SJSA1 (cell line): Measurements from ENCODE around the gene TRERF1. TPM values are rescaled to one million over a fixed set of nuclear protein-coding genes. Genes with fewer than 3 reads are reported as not detected.
"Not testable (repeated sequence)": the region's sequence is repeated elsewhere in the genome, so short reads cannot be mapped to it uniquely, and the experiment has no call there.

Source experiments
- DNase-seq, 2 experiments: peaks; one replicate each; pipeline ENCODE4 v3.0.0-alpha.2; 2015 to 2020; ENCODE audit warnings: low spot score in 2 of 2, low read depth in 1 of 2
- H3K27ac ChIP-seq: fragments of 250-450 bp; sonication (Bioruptor Pico); 2 replicates; pipeline ENCODE4 v1.5.1; 2020; ENCODE audit warnings: mild to moderate bottlenecking, moderate library complexity
- H3K27me3 ChIP-seq: fragments of 250-450 bp; sonication (Bioruptor Pico); replicated peaks from 2 replicates; pipeline ENCODE4 v1.5.1; 2020; ENCODE audit warnings: mild to moderate bottlenecking, moderate library complexity
- H3K36me3 ChIP-seq: fragments of 250-450 bp; sonication (Bioruptor Pico); 2 replicates; pipeline ENCODE4 v1.5.1; 2020; ENCODE audit warnings: mild to moderate bottlenecking
- H3K4me1 ChIP-seq: fragments of 250-450 bp; sonication (Bioruptor Pico); replicated peaks from 2 replicates; pipeline ENCODE4 v1.6.1; 2021; ENCODE audit warnings: mild to moderate bottlenecking
- H3K4me3 ChIP-seq: fragments of 250-450 bp; sonication (Bioruptor Pico); 2 replicates; pipeline ENCODE4 v1.5.1; 2020; ENCODE audit warnings: mild to moderate bottlenecking
- H3K9me3 ChIP-seq: fragments of 250-450 bp; sonication (Bioruptor Pico); replicated peaks from 2 replicates; pipeline ENCODE4 v1.5.1; 2020; ENCODE audit warnings: mild to moderate bottlenecking
- total RNA-seq: library from RNA; depleted of rRNA; stranded (reverse); fragments of >200 nt; shearing (Covaris generic); gene quantifications from 2 replicates; pipeline ENCODE4 v1.2.3, GENCODE V29; 2014

TRERF1 gene
- total RNA-seq, 1 experiment from 2014 or later: 3.6 TPM

- H3K4me3 ChIP-seq, H3K9me3 ChIP-seq, DNase-seq, H3K27ac ChIP-seq, H3K36me3 ChIP-seq, H3K27me3 ChIP-seq: not testable (repeated sequence)
- peaks cover 22% of the 10 kb centered on the region for H3K4me1 ChIP-seq
Observed at GRCh38 chr6:42445955-42446354, 5.8 kb downstream of the TRERF1 start.

GRCh38 chr6:42443312-42444060, 8.2 kb downstream of the TRERF1 start:
- no peaks in the 10 kb centered on the region for H3K9me3 ChIP-seq
- H3K27me3 ChIP-seq: no peaks in the 10 kb centered on the region
- H3K4me3 ChIP-seq: no peak overlapping the region
- DNase-seq: no peak
- no peaks in the 10 kb centered on the region for H3K36me3 ChIP-seq
- peaks cover 11% of the 10 kb centered on the region for H3K4me1 ChIP-seq
- no peak overlapping the region for H3K27ac ChIP-seq

DNA sequence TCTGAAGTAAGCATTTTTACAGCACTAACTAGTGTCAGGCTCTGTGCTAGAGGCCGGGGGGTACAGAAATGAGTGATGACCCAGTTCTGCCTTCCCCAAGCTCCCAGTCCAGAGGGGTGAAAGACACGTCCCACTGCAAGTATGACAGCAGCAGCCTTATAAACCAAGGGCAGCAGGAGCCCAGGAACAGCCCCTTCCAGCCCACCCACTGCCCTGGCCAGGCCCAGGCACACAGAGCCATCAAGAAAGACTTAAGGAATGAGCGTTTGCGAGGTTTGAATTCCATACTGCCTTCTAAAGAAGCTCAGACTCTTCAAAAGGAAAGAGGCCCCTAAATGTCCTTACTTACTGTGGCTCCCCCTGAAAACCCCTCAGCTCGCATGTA, 10.0 kb downstream of the TRERF1 start:
- H3K27ac ChIP-seq: peak overlapping the region; percentile 15; the same call in 1 of the 2 replicates
- DNase-seq: no peak

DNA sequence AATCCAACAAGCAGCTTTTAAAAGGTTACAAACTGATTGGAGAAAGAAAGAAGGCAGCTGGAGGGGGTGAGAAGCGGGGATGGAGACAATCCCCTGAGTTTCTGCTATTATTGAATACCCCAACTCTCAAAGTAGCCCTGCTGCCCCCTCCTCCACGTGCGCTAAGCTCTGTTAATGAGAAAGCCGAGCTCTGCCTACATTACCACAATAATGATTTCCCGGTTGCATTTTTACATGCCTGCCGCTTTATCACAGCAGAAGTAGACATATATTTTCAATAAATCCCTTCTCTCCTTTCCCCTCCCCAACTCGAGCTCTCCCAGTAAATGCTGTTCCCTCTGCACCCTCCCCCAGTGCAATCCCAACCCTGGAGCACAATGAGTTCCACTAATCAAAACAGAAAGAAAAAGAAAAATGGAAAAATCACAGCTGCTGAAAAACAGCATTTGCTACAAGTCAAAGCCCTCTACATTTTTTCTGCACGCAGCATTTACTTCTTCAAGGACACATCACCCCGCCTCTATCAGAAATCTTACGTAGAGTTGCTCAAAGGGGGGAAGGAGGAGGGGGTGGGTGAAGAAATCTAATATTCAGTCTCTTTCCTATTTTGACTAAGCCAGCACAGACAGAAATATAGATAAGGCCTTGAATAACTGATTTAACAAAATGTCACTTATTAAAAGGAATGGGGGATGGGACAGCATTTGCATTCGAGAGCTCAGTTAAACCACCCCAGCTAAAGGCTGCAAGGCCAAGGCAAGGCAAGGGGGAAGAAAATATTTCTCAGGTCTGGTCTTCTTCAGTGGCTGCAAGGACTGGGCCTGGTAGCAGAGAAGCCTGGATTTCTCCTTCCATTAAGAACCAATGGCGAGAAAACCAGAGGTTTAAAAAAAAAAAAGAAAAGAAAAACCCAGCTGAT, 10.7 kb downstream of the TRERF1 start:
- H3K27me3 ChIP-seq: no peaks in the 10 kb centered on the region
- no peak overlapping the region for H3K4me3 ChIP-seq
- H3K9me3 ChIP-seq: no peaks in the 10 kb centered on the region
- H3K36me3 ChIP-seq: no peaks in the 10 kb centered on the region
- peaks cover 11% of the 10 kb centered on the region for H3K4me1 ChIP-seq
- DNase-seq: no peak
- no peak overlapping the region for H3K27ac ChIP-seq

More for the DNA sequence above, 10.0 kb downstream of the TRERF1 start:
- Histone ChIP-seq H3K27me3 (no peaks in the 10 kb centered on the region), H3K9me3 (no peaks in the 10 kb centered on the region), H3K36me3 (no peaks in the 10 kb centered on the region), H3K4me1 (peaks cover 11% of the 10 kb centered on the region), H3K4me3 (no peak overlapping the region)

GRCh38 chr6:42440027-42440426, 11.7 kb downstream of the TRERF1 start:
- no peak for DNase-seq
- Histone ChIP-seq H3K27ac (no peak overlapping the region), H3K36me3 (no peaks in the 10 kb centered on the region), H3K9me3 (no peaks in the 10 kb centered on the region), H3K4me3 (no peak overlapping the region), H3K27me3 (no peaks in the 10 kb centered on the region), H3K4me1 (peaks cover 11% of the 10 kb centered on the region)

DNA sequence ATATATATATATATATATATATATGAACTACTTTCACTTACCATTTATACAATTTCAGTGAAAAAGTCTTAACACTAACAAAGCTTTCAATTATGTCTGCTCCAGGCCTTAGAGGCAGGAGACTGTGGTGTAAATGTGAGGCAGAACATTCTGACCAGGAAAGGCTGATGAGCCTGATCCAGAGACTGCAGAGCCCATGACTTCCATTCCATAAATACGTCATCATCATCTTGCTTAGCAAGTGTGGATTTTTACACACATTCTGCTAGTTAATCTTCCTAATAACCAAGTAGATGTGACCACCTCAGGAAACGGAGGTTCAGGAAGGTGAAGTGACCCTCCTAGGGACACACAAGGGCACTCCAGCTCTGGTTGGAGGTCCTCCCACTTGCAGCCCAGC, 14.9 kb downstream of the TRERF1 start:
- peaks cover 14% of the 10 kb centered on the region for H3K9me3 ChIP-seq
- H3K27me3 ChIP-seq: no peaks in the 10 kb centered on the region
- peaks cover 8% of the 10 kb centered on the region; the same call in 1 of the 2 replicates for H3K36me3 ChIP-seq
- peaks cover 9% of the 10 kb centered on the region for H3K4me1 ChIP-seq
- no peak for DNase-seq
- no peak overlapping the region for H3K27ac ChIP-seq
- no peak overlapping the region for H3K4me3 ChIP-seq

GRCh38 chr6:42434237-42434636, 17.5 kb downstream of the TRERF1 start:
- DNase-seq: no peak
- Histone ChIP-seq H3K27ac (no peak overlapping the region), H3K27me3 (no peaks in the 10 kb centered on the region), H3K36me3 (peaks cover 8% of the 10 kb centered on the region; the same call in 1 of the 2 replicates), H3K4me1 (no peaks in the 10 kb centered on the region), H3K9me3 (peaks cover 14% of the 10 kb centered on the region), H3K4me3 (no peak overlapping the region)

DNA sequence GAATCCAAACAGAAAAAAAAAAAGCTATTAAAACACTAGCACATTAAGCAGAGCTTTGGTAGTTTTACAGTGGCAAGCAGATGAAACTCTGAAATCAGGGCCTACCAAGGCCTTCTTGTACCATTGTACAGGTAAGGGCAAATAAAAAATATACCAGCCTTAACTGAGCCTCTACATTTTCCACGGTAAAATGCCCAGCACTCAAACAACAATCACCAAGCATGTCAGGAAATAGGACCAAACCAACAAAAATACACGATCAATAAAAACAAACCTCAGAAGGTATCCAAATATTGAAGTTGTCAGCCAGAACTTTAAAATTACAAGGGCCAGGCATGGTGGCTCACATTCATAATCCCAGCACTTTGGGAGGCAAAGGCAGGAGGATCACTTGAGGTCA, 18.3 kb downstream of the TRERF1 start:
- Histone ChIP-seq H3K27ac (no peak overlapping the region), H3K4me3 (no peak overlapping the region), H3K9me3 (peaks cover 14% of the 10 kb centered on the region), H3K4me1 (0 out of 2 replicates have a peak, but pooled peaks cover 6% of the 10 kb centered on the region), H3K36me3 (peaks cover 8% of the 10 kb centered on the region; the same call in 1 of the 2 replicates), H3K27me3 (no peaks in the 10 kb centered on the region)
- DNase-seq: no peak

GRCh38 chr6:42431877-42432276, 19.8 kb downstream of the TRERF1 start:
- Histone ChIP-seq H3K4me3 (no peak overlapping the region), H3K36me3 (peaks cover 8% of the 10 kb centered on the region; the same call in 1 of the 2 replicates)
- DNase-seq: no peak

GRCh38 chr6:42431356-42431755, 20.4 kb downstream of the TRERF1 start:
- H3K9me3 ChIP-seq: peaks cover 14% of the 10 kb centered on the region

More at GRCh38 chr6:42431877-42432276, 19.8 kb downstream of the TRERF1 start:
- H3K27me3 ChIP-seq: no peaks in the 10 kb centered on the region
- peaks cover 14% of the 10 kb centered on the region for H3K9me3 ChIP-seq
- H3K4me1 ChIP-seq: 0 out of 2 replicates have a peak, but pooled peaks cover 6% of the 10 kb centered on the region
- no peak overlapping the region for H3K27ac ChIP-seq

GRCh38 chr6:42429836-42430235, 21.9 kb downstream of the TRERF1 start:
- peaks cover 8% of the 10 kb centered on the region; the same call in 1 of the 2 replicates for H3K36me3 ChIP-seq
- no peak overlapping the region for H3K4me3 ChIP-seq
- H3K9me3 ChIP-seq: peaks cover 14% of the 10 kb centered on the region
- 0 out of 2 replicates have a peak, but pooled peaks cover 6% of the 10 kb centered on the region for H3K4me1 ChIP-seq
- DNase-seq: no peak
- no peaks in the 10 kb centered on the region for H3K27me3 ChIP-seq
- H3K27ac ChIP-seq: no peak overlapping the region

More at GRCh38 chr6:42431356-42431755, 20.4 kb downstream of the TRERF1 start:
- H3K27me3 ChIP-seq: no peaks in the 10 kb centered on the region
- no peak for DNase-seq
- H3K4me1 ChIP-seq: 0 out of 2 replicates have a peak, but pooled peaks cover 6% of the 10 kb centered on the region
- no peak overlapping the region for H3K27ac ChIP-seq
- H3K36me3 ChIP-seq: peaks cover 8% of the 10 kb centered on the region; the same call in 1 of the 2 replicates
- no peak overlapping the region for H3K4me3 ChIP-seq

- Histone ChIP-seq H3K27me3 (no peaks in the 10 kb centered on the region), H3K36me3 (peaks cover 7% of the 10 kb centered on the region; the same call in 1 of the 2 replicates), H3K9me3 (peaks cover 8% of the 10 kb centered on the region), H3K4me3 (no peak overlapping the region), H3K4me1 (0 out of 2 replicates have a peak, but pooled peaks cover 6% of the 10 kb centered on the region), H3K27ac (no peak overlapping the region)
- no peak for DNase-seq
Observed at GRCh38 chr6:42429042-42429585, 22.6 kb downstream of the TRERF1 start.

DNA sequence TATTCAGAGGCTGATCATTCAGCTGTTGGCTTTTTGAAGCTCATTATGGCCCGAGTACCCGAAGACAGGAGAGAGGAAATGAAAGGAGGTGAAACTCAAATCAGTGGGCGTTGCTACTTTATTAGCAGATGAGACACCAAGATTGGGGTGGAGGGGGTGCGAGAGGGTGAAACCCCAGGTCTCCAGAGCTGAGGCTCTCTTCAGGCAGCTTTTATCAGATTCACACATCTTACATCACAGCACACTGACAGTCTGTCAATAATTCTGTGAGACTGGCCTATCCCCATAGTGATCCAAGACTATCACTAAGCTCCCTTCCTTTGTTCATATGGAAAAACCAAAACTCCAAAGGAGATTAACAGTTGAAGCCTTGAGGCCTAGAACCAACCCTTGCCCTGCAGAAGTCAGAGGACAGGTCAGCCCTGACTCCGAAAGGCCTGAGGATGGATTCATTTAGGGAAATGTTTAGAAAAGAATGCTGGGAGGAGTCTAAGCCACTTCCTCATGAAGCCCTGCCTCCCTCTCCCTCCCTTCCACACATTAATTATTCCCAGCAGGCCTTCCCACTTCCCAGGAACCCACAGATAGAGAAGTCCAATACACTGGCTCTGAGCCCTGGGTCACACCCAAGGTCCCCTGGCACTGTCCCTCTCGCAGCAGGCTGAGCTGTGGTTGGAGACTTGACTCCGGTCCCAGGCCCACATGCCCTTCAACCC, 23.2 kb downstream of the TRERF1 start:
- Histone ChIP-seq H3K4me1 (0 out of 2 replicates have a peak, but pooled peaks cover 6% of the 10 kb centered on the region), H3K4me3 (no peak overlapping the region), H3K27ac (no peak overlapping the region), H3K27me3 (no peaks in the 10 kb centered on the region), H3K9me3 (peaks cover 1% of the 10 kb centered on the region), H3K36me3 (0 out of 2 replicates have a peak, but pooled peaks cover 1% of the 10 kb centered on the region)
- DNase-seq: no peak
